Adrenal gland (tissue), 5 donors: ENCODE results near the gene MRPL57.

Source experiments
- POLR2A ChIP-seq, 2 donors: fragments of 450-650 bp; IDR thresholded peaks; one replicate each; pipeline ENCODE4 v1.6.1; 2017; ENCODE audit warnings: antibody characterized with exemption in 2 of 2, mild to moderate bottlenecking in 2 of 2, moderate library complexity in 1 of 2
- TF ChIP-seq, protein P1 (sequence below), 6 experiments: fragments of 450-650 bp in 4 of 6; fragments of 200-600 bp in 2 of 6; sonication (generic) in 1 of 6; IDR thresholded peaks; 1 replicate in 5 of 6; 2 replicates in 1 of 6; pipeline versions ENCODE4 v1.5.1 to v1.8.0; 2016 to 2021; ENCODE audit warnings: antibody characterized with exemption in 6 of 6, mild to moderate bottlenecking in 2 of 6, moderate library complexity in 1 of 6
- donor health status: DM: no; HTN: no; CAD: no.

DNA sequence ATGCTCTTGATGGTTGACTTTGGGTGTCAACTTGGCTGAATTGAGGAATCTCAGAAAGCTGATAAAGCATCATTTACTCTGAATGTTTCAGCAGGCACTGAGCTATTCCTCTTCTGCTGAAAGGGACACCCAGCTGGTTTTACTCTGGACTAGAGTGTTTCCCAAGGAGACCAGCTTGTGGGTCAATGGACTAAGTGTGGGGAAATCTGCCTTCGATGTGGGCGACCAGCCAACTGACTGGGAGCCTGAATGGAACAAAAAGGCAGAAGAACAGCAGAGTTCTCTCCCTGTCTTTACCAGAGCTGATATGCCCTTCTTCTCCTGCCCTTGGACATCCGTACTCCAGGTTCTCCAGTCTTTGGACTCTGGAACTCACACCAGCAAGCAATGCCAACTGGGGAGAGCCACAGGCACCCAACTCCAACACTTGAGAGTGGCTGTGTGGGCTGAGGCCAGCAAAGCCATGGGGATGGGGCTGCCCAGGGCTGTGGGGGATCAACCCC is 32.2 kb downstream of the MRPL57 start:
- TF ChIP-seq, protein P1, sequence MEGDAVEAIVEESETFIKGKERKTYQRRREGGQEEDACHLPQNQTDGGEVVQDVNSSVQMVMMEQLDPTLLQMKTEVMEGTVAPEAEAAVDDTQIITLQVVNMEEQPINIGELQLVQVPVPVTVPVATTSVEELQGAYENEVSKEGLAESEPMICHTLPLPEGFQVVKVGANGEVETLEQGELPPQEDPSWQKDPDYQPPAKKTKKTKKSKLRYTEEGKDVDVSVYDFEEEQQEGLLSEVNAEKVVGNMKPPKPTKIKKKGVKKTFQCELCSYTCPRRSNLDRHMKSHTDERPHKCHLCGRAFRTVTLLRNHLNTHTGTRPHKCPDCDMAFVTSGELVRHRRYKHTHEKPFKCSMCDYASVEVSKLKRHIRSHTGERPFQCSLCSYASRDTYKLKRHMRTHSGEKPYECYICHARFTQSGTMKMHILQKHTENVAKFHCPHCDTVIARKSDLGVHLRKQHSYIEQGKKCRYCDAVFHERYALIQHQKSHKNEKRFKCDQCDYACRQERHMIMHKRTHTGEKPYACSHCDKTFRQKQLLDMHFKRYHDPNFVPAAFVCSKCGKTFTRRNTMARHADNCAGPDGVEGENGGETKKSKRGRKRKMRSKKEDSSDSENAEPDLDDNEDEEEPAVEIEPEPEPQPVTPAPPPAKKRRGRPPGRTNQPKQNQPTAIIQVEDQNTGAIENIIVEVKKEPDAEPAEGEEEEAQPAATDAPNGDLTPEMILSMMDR (IDR thresholded peaks at IDR 0.05) = no peak
- TF ChIP-seq POLR2A (IDR thresholded peaks at IDR 0.05) = no peak
